ENCODE measurements around the gene RNU2-63P. TPM values are rescaled to one million over a fixed set of nuclear protein-coding genes. Genes with fewer than 3 reads are reported as not detected.
"Not testable (repeated sequence)": the region's sequence is repeated elsewhere in the genome, so short reads cannot be mapped to it uniquely, and the experiment has no call there.

The RNU2-63P gene
- total RNA-seq, 1 experiment from 2014 or later, result 5.0 TPM

- Mint-ChIP-seq H3K27me3 (ENCODE audit: insufficient read depth, unreplicated experiment) (no peaks in the 10 kb centered on the region), H3K36me3 (ENCODE audit: insufficient read depth, unreplicated experiment) (peaks cover 17% of the 10 kb centered on the region)
- CTCF ChIA-PET, result interaction anchor here (0.8 to 1.9 kb wide), 2 partner anchors 8 to 138 kb away, joined by 3 to 7 read pairs; no protein-coding TSS in a partner anchor
Observed at GRCh38 chr2:88053296-88053695, 36.9 kb upstream of the RNU2-63P start.

GRCh38 chr2:88051792-88052191, 35.4 kb upstream of the RNU2-63P start:
- CTCF ChIA-PET, result interaction anchor here (1.1 to 4.0 kb wide), 2 partner anchors 8 to 16 kb away, joined by 4 to 26 read pairs; no protein-coding TSS in a partner anchor
- no peak overlapping the region for H3K27ac Mint-ChIP-seq (ENCODE audit: low read depth, unreplicated experiment)
- TF ChIP-seq, protein P1, sequence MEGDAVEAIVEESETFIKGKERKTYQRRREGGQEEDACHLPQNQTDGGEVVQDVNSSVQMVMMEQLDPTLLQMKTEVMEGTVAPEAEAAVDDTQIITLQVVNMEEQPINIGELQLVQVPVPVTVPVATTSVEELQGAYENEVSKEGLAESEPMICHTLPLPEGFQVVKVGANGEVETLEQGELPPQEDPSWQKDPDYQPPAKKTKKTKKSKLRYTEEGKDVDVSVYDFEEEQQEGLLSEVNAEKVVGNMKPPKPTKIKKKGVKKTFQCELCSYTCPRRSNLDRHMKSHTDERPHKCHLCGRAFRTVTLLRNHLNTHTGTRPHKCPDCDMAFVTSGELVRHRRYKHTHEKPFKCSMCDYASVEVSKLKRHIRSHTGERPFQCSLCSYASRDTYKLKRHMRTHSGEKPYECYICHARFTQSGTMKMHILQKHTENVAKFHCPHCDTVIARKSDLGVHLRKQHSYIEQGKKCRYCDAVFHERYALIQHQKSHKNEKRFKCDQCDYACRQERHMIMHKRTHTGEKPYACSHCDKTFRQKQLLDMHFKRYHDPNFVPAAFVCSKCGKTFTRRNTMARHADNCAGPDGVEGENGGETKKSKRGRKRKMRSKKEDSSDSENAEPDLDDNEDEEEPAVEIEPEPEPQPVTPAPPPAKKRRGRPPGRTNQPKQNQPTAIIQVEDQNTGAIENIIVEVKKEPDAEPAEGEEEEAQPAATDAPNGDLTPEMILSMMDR (IDR thresholded peaks at IDR 0.05; ENCODE audit: unreplicated experiment), result no peak
- intact Hi-C loops (cut with micrococcal nuclease), result no loop called here
- H3K36me3 Mint-ChIP-seq (ENCODE audit: insufficient read depth, unreplicated experiment), result peaks cover 17% of the 10 kb centered on the region
- peaks cover 25% of the 10 kb centered on the region for H3K4me1 Mint-ChIP-seq (ENCODE audit: insufficient read depth, unreplicated experiment)
- DNase-seq (ENCODE audit: unreplicated experiment), result no peak
- H3K4me3 Mint-ChIP-seq (ENCODE audit: unreplicated experiment), result no peak overlapping the region
- no TSS peak for BruUV-seq (replicated peaks)
- no peaks in the 10 kb centered on the region for H3K27me3 Mint-ChIP-seq (ENCODE audit: insufficient read depth, unreplicated experiment)
- POLR2A ChIA-PET, result interaction anchor here (0.6 kb wide), 1 partner anchor 31 kb away, joined by 3 read pairs; no protein-coding TSS in a partner anchor
- H3K9me3 Mint-ChIP-seq (ENCODE audit: unreplicated experiment), result no peaks in the 10 kb centered on the region

More at GRCh38 chr2:88053296-88053695, 36.9 kb upstream of the RNU2-63P start:
- DNase-seq (ENCODE audit: unreplicated experiment), result no peak
- H3K9me3 Mint-ChIP-seq (ENCODE audit: unreplicated experiment), result no peaks in the 10 kb centered on the region
- H3K4me3 Mint-ChIP-seq (ENCODE audit: unreplicated experiment), result peak overlapping the region; percentile 88
- POLR2A ChIA-PET, result interaction anchor here (0.6 kb wide), 1 partner anchor 568 kb away, joined by 3 read pairs; no protein-coding TSS in a partner anchor
- TF ChIP-seq, protein P1 (IDR thresholded peaks at IDR 0.05; ENCODE audit: unreplicated experiment), result no peak
- no TSS peak for BruUV-seq (replicated peaks)
- intact Hi-C loops (cut with micrococcal nuclease), result no loop called here
- H3K4me1 Mint-ChIP-seq (ENCODE audit: insufficient read depth, unreplicated experiment), result peaks cover 25% of the 10 kb centered on the region
- no peak overlapping the region for H3K27ac Mint-ChIP-seq (ENCODE audit: low read depth, unreplicated experiment)

DNA sequence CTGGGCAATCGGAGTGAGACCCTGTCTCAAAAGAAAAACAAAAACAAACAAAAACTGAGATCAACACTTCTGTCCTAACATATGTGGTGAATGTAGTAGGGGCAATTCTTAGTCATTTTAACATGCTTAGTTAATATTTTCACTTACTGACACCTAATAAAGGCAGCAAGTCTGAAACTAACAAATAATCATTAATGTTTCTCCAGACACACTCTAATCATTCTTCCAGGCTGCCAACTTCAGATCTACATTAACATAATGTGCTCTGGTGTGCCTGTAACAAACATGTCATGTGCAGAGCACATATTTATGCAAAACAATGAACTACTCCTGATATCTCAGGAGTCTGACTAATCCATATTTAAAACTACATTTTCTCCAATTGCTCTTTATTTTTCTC, 33.3 kb upstream of the RNU2-63P start:
- H3K27ac Mint-ChIP-seq (ENCODE audit: low read depth, unreplicated experiment), result no peak overlapping the region
- no peaks in the 10 kb centered on the region for H3K27me3 Mint-ChIP-seq (ENCODE audit: insufficient read depth, unreplicated experiment)
- intact Hi-C loops (cut with micrococcal nuclease), result no loop called here
- H3K9me3 Mint-ChIP-seq (ENCODE audit: unreplicated experiment), result no peaks in the 10 kb centered on the region
- ChIA-PET POLR2A (interaction anchor here (0.7 kb wide), 1 partner anchor 595 kb away, joined by 3 read pairs; no protein-coding TSS in a partner anchor), CTCF (interaction anchor here (0.6 to 4.0 kb wide), 3 partner anchors 11 to 110 kb away, joined by 3 to 26 read pairs (median 5); no protein-coding TSS in a partner anchor)
- TF ChIP-seq, protein P1 (IDR thresholded peaks at IDR 0.05; ENCODE audit: unreplicated experiment), result no peak
- H3K4me3 Mint-ChIP-seq (ENCODE audit: unreplicated experiment), result no peak overlapping the region
- DNase-seq (ENCODE audit: unreplicated experiment), result no peak
- peaks cover 17% of the 10 kb centered on the region for H3K4me1 Mint-ChIP-seq (ENCODE audit: insufficient read depth, unreplicated experiment)
- no TSS peak for BruUV-seq (replicated peaks)
- H3K36me3 Mint-ChIP-seq (ENCODE audit: insufficient read depth, unreplicated experiment), result peaks cover 17% of the 10 kb centered on the region

GRCh38 chr2:88048541-88048940, 32.2 kb upstream of the RNU2-63P start:
- BruUV-seq (replicated peaks), result no TSS peak
- Mint-ChIP-seq H3K27ac (ENCODE audit: low read depth, unreplicated experiment) (no peak overlapping the region), H3K27me3 (ENCODE audit: insufficient read depth, unreplicated experiment) (no peaks in the 10 kb centered on the region), H3K36me3 (ENCODE audit: insufficient read depth, unreplicated experiment) (peaks cover 15% of the 10 kb centered on the region), H3K4me1 (ENCODE audit: insufficient read depth, unreplicated experiment) (peaks cover 7% of the 10 kb centered on the region), H3K4me3 (ENCODE audit: unreplicated experiment) (no peak overlapping the region), H3K9me3 (ENCODE audit: unreplicated experiment) (no peaks in the 10 kb centered on the region)
- no peak for DNase-seq (ENCODE audit: unreplicated experiment)
- intact Hi-C loops (cut with micrococcal nuclease), result no loop called here
- TF ChIP-seq, protein P1 (IDR thresholded peaks at IDR 0.05; ENCODE audit: unreplicated experiment), result no peak
- ChIA-PET POLR2A (interaction anchor here (1.0 kb wide), 1 partner anchor 9 kb away, joined by 4 read pairs; no protein-coding TSS in a partner anchor), CTCF (interaction anchor here (4.0 kb wide), 1 partner anchor 12 kb away, joined by 26 read pairs; no protein-coding TSS in a partner anchor)

- DNase-seq (ENCODE audit: unreplicated experiment); H3K36me3 Mint-ChIP-seq (ENCODE audit: insufficient read depth, unreplicated experiment); H3K4me3 Mint-ChIP-seq (ENCODE audit: unreplicated experiment); BruUV-seq (replicated peaks); H3K27me3 Mint-ChIP-seq (ENCODE audit: insufficient read depth, unreplicated experiment); H3K9me3 Mint-ChIP-seq (ENCODE audit: unreplicated experiment); intact Hi-C loops (cut with micrococcal nuclease); H3K27ac Mint-ChIP-seq (ENCODE audit: low read depth, unreplicated experiment): not testable (repeated sequence)
- CTCF ChIA-PET, result interaction anchor here (0.6 to 2.7 kb wide), 4 partner anchors 9 to 16 kb away, joined by 3 to 12 read pairs (median 6); no protein-coding TSS in a partner anchor
- POLR2A ChIA-PET, result interaction anchor here (0.6 to 2.1 kb wide), 2 partner anchors 9 to 1258 kb away, joined by 3 to 8 read pairs; no protein-coding TSS in a partner anchor
- H3K4me1 Mint-ChIP-seq (ENCODE audit: insufficient read depth, unreplicated experiment), result peaks cover 10% of the 10 kb centered on the region
Observed at GRCh38 chr2:88045561-88045960, 29.2 kb upstream of the RNU2-63P start.

Data from MCF 10A (cell line).